ENCODE results near the gene PPIL1.

GRCh38 chr6:36874443-36875249 is at the start of gene PPIL1:
- TF ChIP-seq CTCF (IDR thresholded peaks at IDR 0.05; ENCODE audit: insufficient read depth, low read depth, low read length) (no peak), EZH2 (IDR thresholded peaks at IDR 0.05; ENCODE audit: insufficient read depth, low read length) (no peak)
